Measurements from ENCODE around the gene PANK1. TPM values are rescaled to one million over a fixed set of nuclear protein-coding genes. Genes with fewer than 3 reads are reported as not detected.

The PANK1 gene
- total and polyA plus RNA-seq, 7 experiments from 2014 or later: 0.24 to 5.9 (median 0.95) TPM

- H3K9me3 ChIP-seq (ENCODE audit: control insufficient read depth in 2 of 3, low read length in 3 of 3): no peaks in the 10 kb centered on the region
- no peak overlapping the region for H3K27ac ChIP-seq (ENCODE audit: low read depth, low read length)
- no peak for ATAC-seq
- no peaks in the 10 kb centered on the region for H3K4me1 ChIP-seq (ENCODE audit: control insufficient read depth in 2 of 2, insufficient read depth in 2 of 2, low read length in 2 of 2)
- Mint-ChIP-seq H3K36me3 (no peaks in the 10 kb centered on the region), H3K27me3 (peaks cover 15 to 70% (median 37%) of the 10 kb centered on the region in 5 donors), H3K27ac (no peak overlapping the region), H3K9me3 (no peaks in the 10 kb centered on the region), H3K4me3 (no peak overlapping the region), H3K4me1 (no peaks in the 10 kb centered on the region)
- H3K27me3 ChIP-seq (ENCODE audit: control insufficient read depth in 2 of 2, insufficient read depth in 2 of 2, low read length in 2 of 2): peaks cover 0 to 3% of the 10 kb centered on the region in 2 donors
- intact Hi-C loops (cut with micrococcal nuclease): no loop called here
- no peak overlapping the region for H3K4me3 ChIP-seq (ENCODE audit: low read length)
- no peaks in the 10 kb centered on the region for H3K36me3 ChIP-seq (ENCODE audit: control insufficient read depth in 2 of 3, insufficient read depth in 3 of 3, low read length in 3 of 3)
- CTCF ChIA-PET: interaction anchor here (0.6 kb wide), 1 partner anchor 391 kb away, joined by 8 read pairs; no protein-coding TSS in a partner anchor
- POLR2A ChIA-PET: no interaction called here
- DNase-seq: no peak
Measured at GRCh38 chr10:89683883-89684282, 38.8 kb upstream of the PANK1 start.

- Mint-ChIP-seq H3K4me1 (no peaks in the 10 kb centered on the region), H3K4me3 (no peak overlapping the region), H3K27ac (no peak overlapping the region), H3K27me3 (peaks cover 18 to 60% (median 43%) of the 10 kb centered on the region in 5 donors), H3K9me3 (no peaks in the 10 kb centered on the region), H3K36me3 (no peaks in the 10 kb centered on the region)
- ATAC-seq: no peak
- intact Hi-C loops (cut with micrococcal nuclease): no loop called here
- Histone ChIP-seq H3K27me3 (ENCODE audit: control insufficient read depth in 2 of 2, insufficient read depth in 2 of 2, low read length in 2 of 2) (no peaks in the 10 kb centered on the region), H3K4me3 (ENCODE audit: low read length) (no peak overlapping the region), H3K27ac (ENCODE audit: low read depth, low read length) (no peak overlapping the region), H3K4me1 (ENCODE audit: control insufficient read depth in 2 of 2, insufficient read depth in 2 of 2, low read length in 2 of 2) (no peaks in the 10 kb centered on the region), H3K36me3 (ENCODE audit: control insufficient read depth in 2 of 3, insufficient read depth in 3 of 3, low read length in 3 of 3) (no peaks in the 10 kb centered on the region), H3K9me3 (ENCODE audit: control insufficient read depth in 2 of 3, low read length in 3 of 3) (no peaks in the 10 kb centered on the region)
- ChIA-PET CTCF (no interaction called here), POLR2A (no interaction called here)
- DNase-seq: no peak
Measured at GRCh38 chr10:89679986-89680385, 34.9 kb upstream of the PANK1 start.

- no peaks in the 10 kb centered on the region for H3K4me1 Mint-ChIP-seq
- H3K27me3 Mint-ChIP-seq: peaks cover 13 to 46% (median 27%) of the 10 kb centered on the region in 5 donors
- DNase-seq (no peak), ATAC-seq (no peak)
- ChIA-PET POLR2A (no interaction called here), CTCF (no interaction called here)
- no peaks in the 10 kb centered on the region for H3K9me3 ChIP-seq (ENCODE audit: control insufficient read depth in 2 of 3, low read length in 3 of 3)
- H3K4me3 Mint-ChIP-seq: no peak overlapping the region
- no peak overlapping the region for H3K4me3 ChIP-seq (ENCODE audit: low read length)
- H3K27ac Mint-ChIP-seq: no peak overlapping the region
- intact Hi-C loops (cut with micrococcal nuclease): no loop called here
- H3K27ac ChIP-seq (ENCODE audit: low read depth, low read length): no peak overlapping the region
- H3K9me3 Mint-ChIP-seq: no peaks in the 10 kb centered on the region
- H3K36me3 Mint-ChIP-seq: no peaks in the 10 kb centered on the region
- H3K4me1 ChIP-seq (ENCODE audit: control insufficient read depth in 2 of 2, insufficient read depth in 2 of 2, low read length in 2 of 2): no peaks in the 10 kb centered on the region
- H3K27me3 ChIP-seq (ENCODE audit: control insufficient read depth in 2 of 2, insufficient read depth in 2 of 2, low read length in 2 of 2): no peaks in the 10 kb centered on the region
- no peaks in the 10 kb centered on the region for H3K36me3 ChIP-seq (ENCODE audit: control insufficient read depth in 2 of 3, insufficient read depth in 3 of 3, low read length in 3 of 3)
Measured at GRCh38 chr10:89677341-89677740, 32.3 kb upstream of the PANK1 start.

GRCh38 chr10:89670926-89671325, 25.9 kb upstream of the PANK1 start:
- Histone ChIP-seq H3K36me3 (ENCODE audit: control insufficient read depth in 2 of 3, insufficient read depth in 3 of 3, low read length in 3 of 3) (no peaks in the 10 kb centered on the region), H3K9me3 (ENCODE audit: control insufficient read depth in 2 of 3, low read length in 3 of 3) (no peaks in the 10 kb centered on the region), H3K27me3 (ENCODE audit: control insufficient read depth in 2 of 2, insufficient read depth in 2 of 2, low read length in 2 of 2) (no peaks in the 10 kb centered on the region), H3K27ac (ENCODE audit: low read depth, low read length) (no peak overlapping the region), H3K4me1 (ENCODE audit: control insufficient read depth in 2 of 2, insufficient read depth in 2 of 2, low read length in 2 of 2) (no peaks in the 10 kb centered on the region), H3K4me3 (ENCODE audit: low read length) (no peak overlapping the region)
- H3K27me3 Mint-ChIP-seq: peaks cover 7 to 38% (median 10%) of the 10 kb centered on the region in 5 donors
- CTCF ChIA-PET: no interaction called here
- no peaks in the 10 kb centered on the region for H3K36me3 Mint-ChIP-seq
- no peak overlapping the region for H3K27ac Mint-ChIP-seq
- no peaks in the 10 kb centered on the region for H3K9me3 Mint-ChIP-seq
- POLR2A ChIA-PET: no interaction called here
- no peaks in the 10 kb centered on the region for H3K4me1 Mint-ChIP-seq
- intact Hi-C loops (cut with micrococcal nuclease): no loop called here
- DNase-seq (no peak), ATAC-seq (no peak)
- no peak overlapping the region for H3K4me3 Mint-ChIP-seq

GRCh38 chr10:89669985-89670384, 24.9 kb upstream of the PANK1 start:
- Mint-ChIP-seq H3K27ac (no peak overlapping the region), H3K4me3 (no peak overlapping the region), H3K36me3 (no peaks in the 10 kb centered on the region), H3K9me3 (no peaks in the 10 kb centered on the region), H3K4me1 (no peaks in the 10 kb centered on the region), H3K27me3 (peaks cover 4 to 37% (median 8%) of the 10 kb centered on the region in 5 donors)
- DNase-seq: no peak
- H3K4me3 ChIP-seq (ENCODE audit: low read length): no peak overlapping the region
- no peaks in the 10 kb centered on the region for H3K9me3 ChIP-seq (ENCODE audit: control insufficient read depth in 2 of 3, low read length in 3 of 3)
- no peak overlapping the region for H3K27ac ChIP-seq (ENCODE audit: low read depth, low read length)
- CTCF ChIA-PET: interaction anchor here (0.6 kb wide), 1 partner anchor 277 kb away, joined by 3 read pairs; the partner anchor contains the start of gene IFIT1
- H3K27me3 ChIP-seq (ENCODE audit: control insufficient read depth in 2 of 2, insufficient read depth in 2 of 2, low read length in 2 of 2): no peaks in the 10 kb centered on the region
- intact Hi-C loops (cut with micrococcal nuclease): no loop called here
- POLR2A ChIA-PET: no interaction called here
- no peaks in the 10 kb centered on the region for H3K4me1 ChIP-seq (ENCODE audit: control insufficient read depth in 2 of 2, insufficient read depth in 2 of 2, low read length in 2 of 2)
- no peak for ATAC-seq
- no peaks in the 10 kb centered on the region for H3K36me3 ChIP-seq (ENCODE audit: control insufficient read depth in 2 of 3, insufficient read depth in 3 of 3, low read length in 3 of 3)

GRCh38 chr10:89668386-89669071, 23.5 kb upstream of the PANK1 start:
- no peaks in the 10 kb centered on the region for H3K27me3 ChIP-seq (ENCODE audit: control insufficient read depth in 2 of 2, insufficient read depth in 2 of 2, low read length in 2 of 2)
- intact Hi-C loops (cut with micrococcal nuclease): no loop called here
- Mint-ChIP-seq H3K36me3 (no peaks in the 10 kb centered on the region), H3K27me3 (peaks cover 0 to 33% (median 8%) of the 10 kb centered on the region in 5 donors), H3K27ac (no peak overlapping the region), H3K9me3 (no peaks in the 10 kb centered on the region), H3K4me1 (no peaks in the 10 kb centered on the region), H3K4me3 (no peak overlapping the region)
- no peak overlapping the region for H3K27ac ChIP-seq (ENCODE audit: low read depth, low read length)
- no peaks in the 10 kb centered on the region for H3K9me3 ChIP-seq (ENCODE audit: control insufficient read depth in 2 of 3, low read length in 3 of 3)
- H3K4me1 ChIP-seq (ENCODE audit: control insufficient read depth in 2 of 2, insufficient read depth in 2 of 2, low read length in 2 of 2): no peaks in the 10 kb centered on the region
- CTCF ChIA-PET: no interaction called here
- DNase-seq: no peak
- ATAC-seq: no peak
- no peaks in the 10 kb centered on the region for H3K36me3 ChIP-seq (ENCODE audit: control insufficient read depth in 2 of 3, insufficient read depth in 3 of 3, low read length in 3 of 3)
- H3K4me3 ChIP-seq (ENCODE audit: low read length): no peak overlapping the region
- POLR2A ChIA-PET: no interaction called here

- Mint-ChIP-seq H3K27ac (peak overlapping the region in 1 of 9 donors; percentile 57), H3K4me3 (no peak overlapping the region), H3K27me3 (peaks cover 0 to 42% (median 8%) of the 10 kb centered on the region in 5 donors), H3K9me3 (no peaks in the 10 kb centered on the region), H3K4me1 (no peaks in the 10 kb centered on the region), H3K36me3 (no peaks in the 10 kb centered on the region)
- ATAC-seq (no peak), DNase-seq (no peak)
- Histone ChIP-seq H3K27me3 (ENCODE audit: control insufficient read depth in 2 of 2, insufficient read depth in 2 of 2, low read length in 2 of 2) (no peaks in the 10 kb centered on the region), H3K36me3 (ENCODE audit: control insufficient read depth in 2 of 3, insufficient read depth in 3 of 3, low read length in 3 of 3) (no peaks in the 10 kb centered on the region), H3K9me3 (ENCODE audit: control insufficient read depth in 2 of 3, low read length in 3 of 3) (no peaks in the 10 kb centered on the region), H3K4me3 (ENCODE audit: low read length) (no peak overlapping the region), H3K4me1 (ENCODE audit: control insufficient read depth in 2 of 2, insufficient read depth in 2 of 2, low read length in 2 of 2) (no peaks in the 10 kb centered on the region), H3K27ac (ENCODE audit: low read depth, low read length) (no peak overlapping the region)
- intact Hi-C loops (cut with micrococcal nuclease): loop anchor here in 1 of 2 donors (2.0 kb wide), 1 partner anchor 51 kb away; no protein-coding TSS in a partner anchor
- ChIA-PET CTCF (no interaction called here), POLR2A (no interaction called here)
Measured at GRCh38 chr10:89666138-89666537, 21.1 kb upstream of the PANK1 start.

All from naive thymus-derived CD4-positive, alpha-beta T cell (primary cell).